Activated CD4-positive, alpha-beta T cell treated with anti-CD3 and anti-CD28 coated beads, Interleukin-2, amount 50 U/mL, for 4 hours (primary cell): ENCODE measurements around the gene FARS2.

Experiments used
- DNase-seq, 2 experiments: peaks; one replicate each; pipeline ENCODE4 v3.0.0-alpha.2; 2020

Gene FARS2

GRCh38 chr6:5260661-5261544, at the start of gene FARS2, which contains the start of gene LYRM4:
FARS2 (plus strand) TSS chr6:5261513.
LYRM4 (minus strand) TSS chr6:5260950; CDS start chr6:5260733, 217 bp downstream.
- peak; percentile 88 for DNase-seq

GRCh38 chr6:5213836-5214235, 47.5 kb upstream of the FARS2 start:
- DNase-seq, result no peak

GRCh38 chr6:5214570-5215052, 46.7 kb upstream of the FARS2 start:
- DNase-seq, result no peak

GRCh38 chr6:5215159-5215558, 46.2 kb upstream of the FARS2 start:
- no peak for DNase-seq

- no peak for DNase-seq
Measured at GRCh38 chr6:5215799-5216198, 45.5 kb upstream of the FARS2 start.

- DNase-seq, result no peak
Measured at GRCh38 chr6:5217356-5217755, 44.0 kb upstream of the FARS2 start.

- DNase-seq, result no peak
Measured at GRCh38 chr6:5219011-5219691, 42.2 kb upstream of the FARS2 start.

GRCh38 chr6:5220443-5220842, 40.9 kb upstream of the FARS2 start:
- DNase-seq, result no peak

- no peak for DNase-seq
Measured at GRCh38 chr6:5223309-5223708, 38.0 kb upstream of the FARS2 start.

GRCh38 chr6:5229356-5229755, 32.0 kb upstream of the FARS2 start:
- DNase-seq, result no peak

- no peak for DNase-seq
Measured at GRCh38 chr6:5230081-5230480, 31.2 kb upstream of the FARS2 start.

- no peak for DNase-seq
Measured at GRCh38 chr6:5231289-5231688, 30.0 kb upstream of the FARS2 start.

GRCh38 chr6:5234874-5235273, 26.4 kb upstream of the FARS2 start:
- no peak for DNase-seq

GRCh38 chr6:5235830-5236229, 25.5 kb upstream of the FARS2 start:
- DNase-seq, result no peak

- DNase-seq, result no peak
Measured at GRCh38 chr6:5237805-5238204, 23.5 kb upstream of the FARS2 start.

- no peak for DNase-seq
Measured at GRCh38 chr6:5238336-5238735, 23.0 kb upstream of the FARS2 start.

- DNase-seq, result no peak
Measured at GRCh38 chr6:5241252-5241651, 20.1 kb upstream of the FARS2 start.

- DNase-seq, result no peak
Measured at GRCh38 chr6:5243069-5243468, 18.2 kb upstream of the FARS2 start.

GRCh38 chr6:5246141-5247097, 14.9 kb upstream of the FARS2 start:
- no peak for DNase-seq

GRCh38 chr6:5247201-5247600, 14.1 kb upstream of the FARS2 start:
- no peak for DNase-seq

- no peak for DNase-seq
Measured at GRCh38 chr6:5248302-5249098, 12.8 kb upstream of the FARS2 start.
